SK-N-SH (cell line): ENCODE measurements around the gene BRD7. TPM values are rescaled to one million over a fixed set of nuclear protein-coding genes. Genes with fewer than 3 reads are reported as not detected.

ENCODE experiments used
- CTCF ChIA-PET: fragments of 300-600, 350-600 bp; formaldehyde crosslinking; extraction: SDS; loops from one replicate; lab custom pipeline; 2021; lab: Yijun Ruan, JAX
- POLR2A ChIA-PET: fragments of 350-600 bp; sonication (Branson Sonifier 250); formaldehyde crosslinking; extraction: SDS; loops from one replicate; lab custom pipeline; 2020; ENCODE audit warnings: antibody characterized with exemption, inconsistent platforms; lab: Yijun Ruan, JAX
- DNase-seq: peaks from one replicate; pipeline ENCODE4 v3.0.0; 2012
- H2AFZ ChIP-seq: fragments of 200-600 bp; sonication (generic); 2 replicates; pipeline ENCODE4 v1.8.1; 2016; ENCODE audit warnings: antibody characterized with exemption, mild to moderate bottlenecking, low read depth
- H3F3A ChIP-seq: fragments of 200-600 bp; sonication (generic); replicated peaks from 2 replicates; pipeline ENCODE3; 2016; ENCODE audit warnings: antibody characterized with exemption, mild to moderate bottlenecking; ENCODE audit not compliant: insufficient read depth
- H3K27ac ChIP-seq, 2 experiments: fragments of 200-500 bp in 1 of 2; fragments of 200-600 bp in 1 of 2; sonication (Bioruptor generic) in 1 of 2; sonication (generic), shearing (Covaris generic) in 1 of 2; 2 replicates each; pipeline versions ENCODE4 v1.5.1 to v1.6.1; 2014 to 2016; ENCODE audit warnings: low read depth in 2 of 2, inconsistent platforms in 1 of 2, low read length in 1 of 2, mild to moderate bottlenecking in 1 of 2, mixed read lengths in 1 of 2
- H3K27me3 ChIP-seq: fragments of 200-600 bp; sonication (generic), shearing (Covaris generic); 2 replicates; pipeline ENCODE4 v1.6.1; 2016; ENCODE audit warnings: mixed run types; ENCODE audit not compliant: insufficient read depth
- H3K36me3 ChIP-seq, 2 experiments: fragments of 200-500 bp in 1 of 2; fragments of 200-600 bp in 1 of 2; sonication (Bioruptor generic) in 1 of 2; sonication (generic) in 1 of 2; replicated peaks in 1 of 2; 2 replicates each; pipeline versions ENCODE3 to v1.5.1; 2014 to 2016; ENCODE audit warnings: low read length in 1 of 2, mild to moderate bottlenecking in 1 of 2; ENCODE audit not compliant: insufficient read depth in 2 of 2, control insufficient read depth in 1 of 2
- H3K4me1 ChIP-seq, 2 experiments: fragments of 200-500 bp in 1 of 2; fragments of 200-600 bp in 1 of 2; sonication (Bioruptor generic) in 1 of 2; sonication (generic), shearing (Covaris generic) in 1 of 2; 2 replicates each; pipeline versions ENCODE4 v1.5.1 to v1.6.1; 2014 to 2016; ENCODE audit warnings: low read depth in 1 of 2, low read length in 1 of 2, mixed run types in 1 of 2; ENCODE audit not compliant: insufficient read depth in 2 of 2, control insufficient read depth in 1 of 2
- H3K4me2 ChIP-seq: fragments of 200-600 bp; sonication (generic), shearing (Covaris generic); 2 replicates; pipeline ENCODE4 v1.6.1; 2017; ENCODE audit warnings: mixed run types
- H3K4me3 ChIP-seq, 2 experiments: fragments of 200-500 bp in 1 of 2; fragments of 200-600 bp in 1 of 2; sonication (Bioruptor generic) in 1 of 2; sonication (generic), shearing (Covaris generic) in 1 of 2; 2 replicates each; pipeline versions ENCODE4 v1.5.1 to v1.8.1; 2014 to 2016; ENCODE audit warnings: low read depth in 2 of 2, inconsistent platforms in 1 of 2, low read length in 1 of 2, mild to moderate bottlenecking in 1 of 2, mixed read lengths in 1 of 2, moderate library complexity in 1 of 2
- H3K79me2 ChIP-seq: fragments of 200-600 bp; sonication (generic); 2 replicates; pipeline ENCODE4 v1.8.1; 2017; ENCODE audit warnings: mild to moderate bottlenecking; ENCODE audit not compliant: insufficient read depth
- H3K9ac ChIP-seq: fragments of 200-600 bp; sonication (generic); 2 replicates; pipeline ENCODE4 v1.6.1; 2017; ENCODE audit warnings: mixed run types
- H3K9me2 ChIP-seq: fragments of 200-600 bp; sonication (generic); 2 replicates; pipeline ENCODE4 v1.6.1; 2017; ENCODE audit warnings: mixed run types
- H3K9me3 ChIP-seq: fragments of 200-600 bp; sonication (generic); 2 replicates; pipeline ENCODE4 v1.6.1; 2017; ENCODE audit warnings: mixed run types, mild to moderate bottlenecking, moderate library complexity
- H4K20me1 ChIP-seq: fragments of 200-600 bp; sonication (generic); 2 replicates; pipeline ENCODE4 v1.6.1; 2017; ENCODE audit warnings: mild to moderate bottlenecking, mixed run types; ENCODE audit not compliant: insufficient read depth
- FOSL2 ChIP-seq: IDR thresholded peaks from 2 replicates; pipeline ENCODE4 v1.4.0; 2012; ENCODE audit warnings: low read depth, mild to moderate bottlenecking, moderate library complexity, borderline replicate concordance
- GABPA ChIP-seq: IDR thresholded peaks from 2 replicates; pipeline ENCODE4 v1.4.0; 2012; ENCODE audit warnings: low read depth, mild to moderate bottlenecking
- JUND ChIP-seq: IDR thresholded peaks from 2 replicates; pipeline ENCODE4 v1.4.0; 2012
- MXI1 ChIP-seq: IDR thresholded peaks from 2 replicates; pipeline ENCODE4 v1.6.1; 2012; ENCODE audit warnings: mild to moderate bottlenecking, low read depth, low read length, improper control_type of control experiment
- NRF1 ChIP-seq: IDR thresholded peaks from 2 replicates; pipeline ENCODE4 v1.6.1; 2012; ENCODE audit warnings: low read depth, mild to moderate bottlenecking, low read length
- RAD21 ChIP-seq: IDR thresholded peaks from 2 replicates; pipeline ENCODE4 v1.6.1; 2012; ENCODE audit warnings: mild to moderate bottlenecking, low read length
- RCOR1 ChIP-seq: fragments of 150-350 bp; IDR thresholded peaks from 2 replicates; pipeline ENCODE4 v1.6.1; 2017; ENCODE audit warnings: antibody characterized with exemption, low read length
- TEAD4 ChIP-seq: IDR thresholded peaks from 2 replicates; pipeline ENCODE4 v1.4.0; 2012; ENCODE audit warnings: mild to moderate bottlenecking, borderline replicate concordance; ENCODE audit not compliant: insufficient read depth
- YY1 ChIP-seq: IDR thresholded peaks from 2 replicates; pipeline ENCODE4 v1.4.0; 2012; ENCODE audit warnings: low read depth, mild to moderate bottlenecking
- WGBS: methylation state at CpG from one replicate; pipeline ENCODE4 v1.1.6; 2017; ENCODE audit warnings: low lambda C conversion rate; 5-methylcytosine and 5-hydroxymethylcytosine counted together
- polyA plus RNA-seq, 3 experiments: library from polyadenylated mRNA; depleted of rRNA; stranded (reverse); fragments of >200 nt; gene quantifications; 2 replicates each; pipeline ENCODE4 v1.2.3, GENCODE V29; 2012
- TF ChIP-seq, protein P1 (sequence below): fragments of 150-350 bp; IDR thresholded peaks from 2 replicates; pipeline ENCODE4 v1.6.1; 2017; ENCODE audit warnings: antibody characterized with exemption, low read length, low read depth, borderline replicate concordance
- TF ChIP-seq, protein P2 (sequence below): fragments of 200-600 bp; sonication (generic); IDR thresholded peaks from 2 replicates; pipeline ENCODE4 v1.6.1; 2017; ENCODE audit warnings: antibody characterized with exemption, mild to moderate bottlenecking, moderate library complexity

BRD7 gene
- polyA plus RNA-seq, 1 of the 3 experiments (the other 2 are of a cell fraction): 32.9 TPM

DNA sequence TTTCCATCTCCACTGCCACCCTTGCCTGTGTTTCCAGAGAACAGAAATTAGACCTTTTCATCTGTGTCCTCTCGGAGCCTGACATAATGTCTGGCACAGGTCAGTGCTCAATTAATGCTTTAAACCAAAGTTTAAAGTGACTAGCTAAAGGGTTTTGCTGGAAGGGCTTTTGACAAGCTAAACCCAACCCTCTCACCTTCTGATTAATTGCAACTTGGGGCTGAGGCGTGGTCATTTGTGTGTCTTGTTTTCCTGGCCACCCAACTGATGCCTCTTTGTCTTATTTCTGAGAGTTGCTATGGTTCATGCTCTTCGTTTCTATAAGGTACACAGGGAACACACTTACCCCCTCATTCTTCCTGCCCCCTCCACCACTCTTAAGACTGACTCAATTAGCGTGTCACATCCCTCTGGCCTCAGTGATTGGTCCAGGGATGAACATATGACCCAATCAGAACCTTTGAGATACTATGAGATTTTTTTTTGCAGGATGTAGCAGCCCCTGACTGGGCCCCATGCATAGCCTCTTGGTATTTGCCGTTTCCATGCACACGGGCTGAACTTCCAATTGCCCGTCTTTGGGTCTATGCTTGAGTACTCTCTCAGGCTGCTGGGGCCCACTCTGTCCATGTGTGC is 15.8 kb upstream of the BRD7 start:
- TF ChIP-seq NRF1 (no peak), TEAD4 (no peak), RAD21 (no peak), FOSL2 (no peak), YY1 (no peak), MXI1 (no peak), RCOR1 (no peak), GABPA (no peak)
- TF ChIP-seq, protein P1, sequence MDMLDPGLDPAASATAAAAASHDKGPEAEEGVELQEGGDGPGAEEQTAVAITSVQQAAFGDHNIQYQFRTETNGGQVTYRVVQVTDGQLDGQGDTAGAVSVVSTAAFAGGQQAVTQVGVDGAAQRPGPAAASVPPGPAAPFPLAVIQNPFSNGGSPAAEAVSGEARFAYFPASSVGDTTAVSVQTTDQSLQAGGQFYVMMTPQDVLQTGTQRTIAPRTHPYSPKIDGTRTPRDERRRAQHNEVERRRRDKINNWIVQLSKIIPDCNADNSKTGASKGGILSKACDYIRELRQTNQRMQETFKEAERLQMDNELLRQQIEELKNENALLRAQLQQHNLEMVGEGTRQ: no peak
- Histone ChIP-seq H3K9ac (no peak overlapping the region), H3K27me3 (peaks cover 9% of the 10 kb centered on the region; the same call in 1 of the 2 replicates), H3K4me1 (peaks cover 0 to 21% of the 10 kb centered on the region in 2 experiments; a peak in 1 of 4 replicates), H3K27ac (no peak overlapping the region), H2AFZ (no peak overlapping the region), H3K79me2 (no peaks in the 10 kb centered on the region), H3K4me2 (no peak overlapping the region), H3K9me3 (no peaks in the 10 kb centered on the region), H3K9me2 (no peaks in the 10 kb centered on the region), H4K20me1 (no peaks in the 10 kb centered on the region), H3K4me3 (no peak overlapping the region), H3F3A (no peaks in the 10 kb centered on the region), H3K36me3 (no peaks in the 10 kb centered on the region)
- ChIA-PET CTCF (interaction anchor here (1.1 to 7.0 kb wide), 4 partner anchors 10 to 281 kb away, joined by 3 to 32 read pairs (median 14); no protein-coding TSS in a partner anchor), POLR2A (no interaction called here)
- DNase-seq: no peak
- WGBS: 46% methylated on average over 7 of the region's 7 CpGs

DNA sequence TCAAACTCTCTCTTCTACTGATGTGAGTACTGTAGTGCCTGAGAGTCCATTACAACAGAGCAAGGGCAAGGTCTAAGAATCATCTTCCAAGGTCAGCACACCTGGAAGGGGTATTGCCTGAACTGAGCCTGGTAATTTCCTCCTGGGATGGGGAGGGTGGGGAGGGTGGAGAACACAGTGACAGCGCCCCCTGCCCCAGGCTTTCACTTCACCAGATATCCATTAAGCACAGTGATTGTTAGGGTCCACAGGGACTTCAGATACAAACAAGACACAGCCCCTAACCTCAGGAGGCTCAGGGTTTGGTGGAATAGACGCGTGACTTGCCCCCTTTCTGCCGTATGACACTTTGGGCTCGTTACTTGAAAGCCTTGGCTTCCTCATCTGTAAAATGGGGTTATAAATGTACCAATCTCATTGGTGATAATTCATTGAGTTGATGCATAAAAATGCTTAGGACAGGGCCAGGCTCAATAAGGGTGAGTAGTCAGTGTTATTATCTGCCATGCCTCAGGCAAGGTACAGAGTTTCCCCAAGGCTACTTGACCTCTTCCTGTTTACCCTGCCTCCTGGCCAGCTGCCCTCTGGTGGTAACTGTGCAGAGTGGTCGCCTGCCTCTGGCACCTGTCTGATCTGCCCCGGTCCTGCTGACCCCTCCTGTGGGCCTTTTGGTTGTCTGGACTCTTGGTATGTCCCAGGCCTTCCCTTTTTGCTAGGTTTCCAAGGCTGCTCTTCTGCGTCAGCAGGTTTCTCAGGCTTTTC is 13.1 kb upstream of the BRD7 start:
- Histone ChIP-seq H3K27ac (no peak overlapping the region), H3K9ac (no peak overlapping the region), H2AFZ (no peak overlapping the region), H3K36me3 (no peaks in the 10 kb centered on the region), H3K79me2 (no peaks in the 10 kb centered on the region), H4K20me1 (no peaks in the 10 kb centered on the region), H3K4me3 (no peak overlapping the region), H3K27me3 (peaks cover 3% of the 10 kb centered on the region; the same call in 1 of the 2 replicates), H3F3A (no peaks in the 10 kb centered on the region), H3K4me1 (peaks cover 0 to 11% of the 10 kb centered on the region in 2 experiments; a peak in 1 of 4 replicates), H3K9me2 (no peaks in the 10 kb centered on the region), H3K4me2 (no peak overlapping the region), H3K9me3 (no peaks in the 10 kb centered on the region)
- ChIA-PET POLR2A (no interaction called here), CTCF (interaction anchor here (1.1 to 3.3 kb wide), 2 partner anchors 8 to 171 kb away, joined by 3 to 24 read pairs; no protein-coding TSS in a partner anchor)
- TF ChIP-seq JUND: no peak
- TF ChIP-seq, protein P2, sequence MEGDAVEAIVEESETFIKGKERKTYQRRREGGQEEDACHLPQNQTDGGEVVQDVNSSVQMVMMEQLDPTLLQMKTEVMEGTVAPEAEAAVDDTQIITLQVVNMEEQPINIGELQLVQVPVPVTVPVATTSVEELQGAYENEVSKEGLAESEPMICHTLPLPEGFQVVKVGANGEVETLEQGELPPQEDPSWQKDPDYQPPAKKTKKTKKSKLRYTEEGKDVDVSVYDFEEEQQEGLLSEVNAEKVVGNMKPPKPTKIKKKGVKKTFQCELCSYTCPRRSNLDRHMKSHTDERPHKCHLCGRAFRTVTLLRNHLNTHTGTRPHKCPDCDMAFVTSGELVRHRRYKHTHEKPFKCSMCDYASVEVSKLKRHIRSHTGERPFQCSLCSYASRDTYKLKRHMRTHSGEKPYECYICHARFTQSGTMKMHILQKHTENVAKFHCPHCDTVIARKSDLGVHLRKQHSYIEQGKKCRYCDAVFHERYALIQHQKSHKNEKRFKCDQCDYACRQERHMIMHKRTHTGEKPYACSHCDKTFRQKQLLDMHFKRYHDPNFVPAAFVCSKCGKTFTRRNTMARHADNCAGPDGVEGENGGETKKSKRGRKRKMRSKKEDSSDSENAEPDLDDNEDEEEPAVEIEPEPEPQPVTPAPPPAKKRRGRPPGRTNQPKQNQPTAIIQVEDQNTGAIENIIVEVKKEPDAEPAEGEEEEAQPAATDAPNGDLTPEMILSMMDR: peak; percentile 12; the same call in 1 of the 2 replicates
- no peak for DNase-seq
- 62% methylated on average over 7 of the region's 8 CpGs for WGBS
